ENCODE data around the gene CDH5. TPM values are rescaled to one million over a fixed set of nuclear protein-coding genes. Genes with fewer than 3 reads are reported as not detected.

The CDH5 gene
- total and polyA plus RNA-seq, 10 donors: 6.7 to 62.7 (median 40.2) TPM

- H3K9me3 ChIP-seq: no peaks in the 10 kb centered on the region
- DNase-seq: no peak
- no peaks in the 10 kb centered on the region for H3K4me1 ChIP-seq
- no peaks in the 10 kb centered on the region for H3K36me3 ChIP-seq
- TF ChIP-seq POLR2A (IDR thresholded peaks at IDR 0.05) (no peak), POLR2AphosphoS5 (IDR thresholded peaks at IDR 0.05) (no peak), CTCF (IDR thresholded peaks at IDR 0.05 in 8 of 11, conservative IDR thresholded peaks at IDR 0.05 in 3 of 11) (no peak)
- no peak overlapping the region for H3K27ac ChIP-seq
- no peak overlapping the region for H3K4me3 ChIP-seq
- WGBS, 5 donors: 85 to 93% (median 90%) methylated on average over 9 of the region's 9 CpGs
- peaks cover 0 to 30% (median 0%) of the 10 kb centered on the region in 7 donors for H3K27me3 ChIP-seq (replicated peaks in 1 of 7)
- intact Hi-C loops (cut with DNase I; ENCODE audit: low total_unique reads): no loop called here
These were observed 28.9 kb upstream of the CDH5 start for GRCh38 chr16:66337463-66338188.

GRCh38 chr16:66342294-66342900 is 24.1 kb upstream of the CDH5 start:
- Histone ChIP-seq H3K27me3 (replicated peaks in 1 of 7) (peaks cover 0 to 39% (median 0%) of the 10 kb centered on the region in 7 donors), H3K9me3 (no peaks in the 10 kb centered on the region), H3K27ac (no peak overlapping the region), H3K4me1 (no peaks in the 10 kb centered on the region), H3K36me3 (no peaks in the 10 kb centered on the region), H3K4me3 (no peak overlapping the region)
- TF ChIP-seq POLR2A (IDR thresholded peaks at IDR 0.05): no peak
- TF ChIP-seq POLR2AphosphoS5 (IDR thresholded peaks at IDR 0.05): no peak
- TF ChIP-seq CTCF (IDR thresholded peaks at IDR 0.05 in 8 of 11, conservative IDR thresholded peaks at IDR 0.05 in 3 of 11): peak in 7 of 11 experiments; percentile 19 to 64 (median 55)
- 61 to 65% (median 64%) methylated on average over 9 of the region's 9 CpGs for WGBS, 5 donors
- peak; percentile 67 for DNase-seq
- intact Hi-C loops (cut with DNase I; ENCODE audit: low total_unique reads): no loop called here

- TF ChIP-seq POLR2A (IDR thresholded peaks at IDR 0.05) (no peak), CTCF (IDR thresholded peaks at IDR 0.05 in 8 of 11, conservative IDR thresholded peaks at IDR 0.05 in 3 of 11) (peak in 9 of 11 experiments; percentile 32 to 79 (median 73)), POLR2AphosphoS5 (IDR thresholded peaks at IDR 0.05) (no peak)
- Histone ChIP-seq H3K27ac (no peak overlapping the region), H3K4me1 (no peaks in the 10 kb centered on the region), H3K4me3 (no peak overlapping the region), H3K27me3 (replicated peaks in 1 of 7) (peaks cover 0 to 40% (median 0%) of the 10 kb centered on the region in 7 donors), H3K9me3 (no peaks in the 10 kb centered on the region), H3K36me3 (no peaks in the 10 kb centered on the region)
- WGBS, 5 donors: 50 to 69% (median 61%) methylated on average over 13 to 14 of the region's 14 CpGs
- intact Hi-C loops (cut with DNase I; ENCODE audit: low total_unique reads): no loop called here
- DNase-seq: peak; percentile 19
These were observed 21.9 kb upstream of the CDH5 start for GRCh38 chr16:66344533-66345145.

GRCh38 chr16:66346221-66346620 is 20.3 kb upstream of the CDH5 start:
- TF ChIP-seq POLR2A (IDR thresholded peaks at IDR 0.05) (no peak), CTCF (IDR thresholded peaks at IDR 0.05 in 8 of 11, conservative IDR thresholded peaks at IDR 0.05 in 3 of 11) (no peak), POLR2AphosphoS5 (IDR thresholded peaks at IDR 0.05) (no peak)
- Histone ChIP-seq H3K36me3 (no peaks in the 10 kb centered on the region), H3K4me1 (no peaks in the 10 kb centered on the region), H3K4me3 (no peak overlapping the region), H3K27me3 (replicated peaks in 1 of 7) (peaks cover 0 to 52% (median 0%) of the 10 kb centered on the region in 7 donors), H3K9me3 (no peaks in the 10 kb centered on the region), H3K27ac (no peak overlapping the region)
- intact Hi-C loops (cut with DNase I; ENCODE audit: low total_unique reads): no loop called here
- peak; percentile 31 for DNase-seq
- WGBS, 5 donors: 80 to 97% (median 93%) methylated on average over 2 of the region's 2 CpGs
